PC-9 (cell line): ENCODE data around the gene PRCD. TPM values are rescaled to one million over a fixed set of nuclear protein-coding genes. Genes with fewer than 3 reads are reported as not detected.

Experiments
- BruUV-seq: library from RNA; stranded (reverse); fragments of 400-500 nt; replicated peaks from 2 replicates; lab custom pipeline; 2021; lab: Mats Ljungman, UMichigan
- CTCF ChIA-PET: fragments of 300-600 bp; sonication (Branson Sonifier 250); formaldehyde crosslinking; loops from one replicate; lab custom pipeline; 2022; ENCODE audit warnings: antibody characterized with exemption; lab: Charles Lee
- POLR2A ChIA-PET: fragments of 300-600 bp; sonication (Branson Sonifier 250); formaldehyde crosslinking; loops from one replicate; lab custom pipeline; 2022; ENCODE audit warnings: antibody characterized with exemption; ENCODE audit not compliant: unreplicated experiment; lab: Charles Lee
- DNase-seq, 2 experiments: peaks; one replicate each; pipeline versions ENCODE4 v3.0.0 to v3.0.0-alpha.2; 2015 to 2022; ENCODE audit warnings: mixed read lengths in 1 of 2
- H2AFZ ChIP-seq: fragments of 200-600 bp; sonication (generic); 2 replicates; pipeline ENCODE4 v1.8.1; 2017; ENCODE audit warnings: antibody characterized with exemption
- H3F3A ChIP-seq: fragments of 200-600 bp; sonication (generic); 2 replicates; pipeline ENCODE4 v1.8.1; 2017; ENCODE audit warnings: antibody characterized with exemption, mild to moderate bottlenecking, low read depth; ENCODE audit not compliant: insufficient read depth
- H3K27ac ChIP-seq: fragments of 200-600 bp; sonication (generic); 2 replicates; pipeline ENCODE4 v1.6.1; 2016; ENCODE audit warnings: mixed run types
- H3K27me3 ChIP-seq: fragments of 200-600 bp; sonication (generic); 2 replicates; pipeline ENCODE4 v1.6.1; 2016; ENCODE audit warnings: low read depth, mixed run types; ENCODE audit not compliant: insufficient read depth
- H3K36me3 ChIP-seq: fragments of 200-600 bp; sonication (generic); 2 replicates; pipeline ENCODE4 v1.6.1; 2016; ENCODE audit warnings: low read depth, mixed run types
- H3K4me1 ChIP-seq: fragments of 200-600 bp; sonication (generic); replicated peaks from 2 replicates; pipeline ENCODE4 v1.6.1; 2016; ENCODE audit warnings: mixed run types; ENCODE audit not compliant: insufficient read depth
- H3K4me2 ChIP-seq: fragments of 200-600 bp; sonication (generic); 2 replicates; pipeline ENCODE4 v1.6.1; 2017; ENCODE audit warnings: mixed run types
- H3K4me3 ChIP-seq: fragments of 200-600 bp; sonication (generic); 2 replicates; pipeline ENCODE4 v1.6.1; 2016; ENCODE audit warnings: mixed run types
- H3K79me2 ChIP-seq: fragments of 200-600 bp; sonication (generic); 2 replicates; pipeline ENCODE4 v1.6.1; 2017; ENCODE audit warnings: low read depth, mixed run types
- H3K9me2 ChIP-seq: fragments of 200-600 bp; sonication (generic); 2 replicates; pipeline ENCODE4 v1.8.1; 2017; ENCODE audit warnings: mild to moderate bottlenecking; ENCODE audit not compliant: insufficient read depth
- H3K9me3 ChIP-seq: fragments of 200-600 bp; sonication (generic); 2 replicates; pipeline ENCODE4 v1.8.1; 2016; ENCODE audit warnings: low read depth; ENCODE audit not compliant: insufficient read depth
- H4K20me1 ChIP-seq: fragments of 200-600 bp; sonication (generic); 2 replicates; pipeline ENCODE4 v1.8.1; 2017; ENCODE audit not compliant: insufficient read depth
- CTCF ChIP-seq: fragments of 200-600 bp; sonication (generic); conservative IDR thresholded peaks from 2 replicates; pipeline ENCODE4 v1.6.1; 2017; ENCODE audit warnings: mixed run types, antibody characterized with exemption, mild to moderate bottlenecking, moderate library complexity
- EZH2 ChIP-seq: fragments of 200-600 bp; sonication (generic); IDR thresholded peaks from 2 replicates; pipeline ENCODE4 v1.8.0; 2017; ENCODE audit warnings: antibody characterized with exemption, low read depth
- intact Hi-C: fragments of 100-400 bp; cut with micrococcal nuclease; formaldehyde crosslinking; loops from one replicate; pipeline ENCODE4 v1.10.0; 2022; ENCODE audit not compliant: unreplicated experiment
- total RNA-seq: library from RNA; stranded (reverse); gene quantifications from 2 replicates; pipeline ENCODE4 v1.2.3, GENCODE V29; 2021

PRCD gene
- total RNA-seq, 1 experiment from 2014 or later, result 2.7 TPM

- Histone ChIP-seq H3K27ac (no peak overlapping the region), H4K20me1 (no peaks in the 10 kb centered on the region), H3K27me3 (no peaks in the 10 kb centered on the region), H3K4me1 (no peaks in the 10 kb centered on the region), H3K9me2 (no peaks in the 10 kb centered on the region), H3K9me3 (no peaks in the 10 kb centered on the region), H3F3A (no peaks in the 10 kb centered on the region), H2AFZ (no peak overlapping the region), H3K36me3 (no peaks in the 10 kb centered on the region), H3K4me2 (no peak overlapping the region), H3K79me2 (no peaks in the 10 kb centered on the region), H3K4me3 (no peak overlapping the region)
- intact Hi-C loops, result no loop called here
- BruUV-seq, result no TSS peak
- POLR2A ChIA-PET, result no interaction called here
- CTCF ChIA-PET, result no interaction called here
- TF ChIP-seq CTCF, result no peak
- no peak for TF ChIP-seq EZH2
- DNase-seq, result no peak
These were observed 33.3 kb downstream of the PRCD start for GRCh38 chr17:76573096-76573495.

- intact Hi-C loops, result no loop called here
- no peak overlapping the region for H3K27ac ChIP-seq
- no peak overlapping the region for H2AFZ ChIP-seq
- no peaks in the 10 kb centered on the region for H3K4me1 ChIP-seq
- CTCF ChIA-PET, result no interaction called here
- H3K4me2 ChIP-seq, result no peak overlapping the region
- no peaks in the 10 kb centered on the region for H3K9me3 ChIP-seq
- no peak for DNase-seq
- POLR2A ChIA-PET, result no interaction called here
- TF ChIP-seq CTCF (no peak), EZH2 (no peak)
- no peaks in the 10 kb centered on the region for H3K9me2 ChIP-seq
- no peak overlapping the region for H3K4me3 ChIP-seq
- H3K36me3 ChIP-seq, result no peaks in the 10 kb centered on the region
- no peaks in the 10 kb centered on the region for H3K79me2 ChIP-seq
- H3F3A ChIP-seq, result no peaks in the 10 kb centered on the region
- H3K27me3 ChIP-seq, result no peaks in the 10 kb centered on the region
- H4K20me1 ChIP-seq, result no peaks in the 10 kb centered on the region
- BruUV-seq, result no TSS peak
These were observed 34.3 kb downstream of the PRCD start for GRCh38 chr17:76574166-76574565.

GRCh38 chr17:76575570-76575969 lies 35.7 kb downstream of the PRCD start:
- no peak overlapping the region for H2AFZ ChIP-seq
- no peaks in the 10 kb centered on the region for H3K79me2 ChIP-seq
- CTCF ChIA-PET, result interaction anchor here (0.6 to 1.6 kb wide), 2 partner anchors 23 to 49 kb away, joined by 3 read pairs; no protein-coding TSS in a partner anchor
- DNase-seq, result no peak
- H3K4me3 ChIP-seq, result no peak overlapping the region
- no peaks in the 10 kb centered on the region for H3K9me2 ChIP-seq
- intact Hi-C loops, result no loop called here
- H3K4me1 ChIP-seq, result no peaks in the 10 kb centered on the region
- TF ChIP-seq EZH2, result no peak
- no peak for TF ChIP-seq CTCF
- BruUV-seq, result no TSS peak
- no peaks in the 10 kb centered on the region for H3K36me3 ChIP-seq
- POLR2A ChIA-PET, result no interaction called here
- H4K20me1 ChIP-seq, result no peaks in the 10 kb centered on the region
- H3K27me3 ChIP-seq, result no peaks in the 10 kb centered on the region
- H3K9me3 ChIP-seq, result no peaks in the 10 kb centered on the region
- H3K27ac ChIP-seq, result no peak overlapping the region
- no peak overlapping the region for H3K4me2 ChIP-seq
- H3F3A ChIP-seq, result no peaks in the 10 kb centered on the region
